T-helper 2 cell treated with Interferon-gamma antibody and Interleukin-4, amounts not matched to agents 100 ng/mL and 5 ng/mL, for 36 hours (primary cell): ENCODE measurements around the gene TAF3. TPM values are rescaled to one million over a fixed set of nuclear protein-coding genes. Genes with fewer than 3 reads are reported as not detected.

Experiments
- intact Hi-C: fragments of 100-400 bp; cut with micrococcal nuclease; formaldehyde crosslinking; loops from one replicate; pipeline ENCODE4 v1.15.1; 2023
- total RNA-seq: library from RNA; stranded (reverse); gene quantifications from 2 replicates; pipeline ENCODE4 v1.2.3, GENCODE V29; 2022

Gene TAF3
- total RNA-seq, 1 donor from 2014 or later: 15.0 TPM

- intact Hi-C loops: no loop called here
These were observed 247.8 kb downstream of the TAF3 start for GRCh38 chr10:8066124-8066523.

Other genes with a start within 250 kb of the TAF3 start
- gene ITIH5, start 151.5 kb upstream of the TAF3 start, total RNA-seq: not detected in 2 replicates
- gene ITIH2, start 115.2 kb upstream of the TAF3 start, total RNA-seq: not detected in 2 replicates
- 12.5 and 15.3 TPM in 2 replicates for gene KIN, start 30.5 kb upstream of the TAF3 start, total RNA-seq
- 301 and 317 TPM in 2 replicates for gene ATP5F1C, start 30.3 kb upstream of the TAF3 start, total RNA-seq
- 161 and 163 TPM in 2 replicates for gene GATA3, start 236.2 kb downstream of the TAF3 start, total RNA-seq